PFSK-1 (cell line): ENCODE data around the gene USHBP1.

Experiments
- FOXP2 ChIP-seq: optimal IDR thresholded peaks from 2 replicates; pipeline ENCODE3; 2011; ENCODE audit warnings: borderline replicate concordance, control low read depth, inconsistent platforms; ENCODE audit not compliant: insufficient read depth; ENCODE audit errors: extremely low read length, extremely low read depth
- POLR2AphosphoS5 ChIP-seq: IDR thresholded peaks from 2 replicates; pipeline ENCODE4 v1.6.1; 2012; ENCODE audit warnings: low read depth, mild to moderate bottlenecking, control low read depth, low read length, moderate library complexity
- REST ChIP-seq, 2 experiments: IDR thresholded peaks; 2 replicates each; pipeline versions ENCODE4 v1.6.1 to v1.8.0; 2011 to 2012; ENCODE audit warnings: low read depth in 2 of 2, low read length in 2 of 2, control low read depth in 1 of 2, inconsistent platforms in 1 of 2, mild to moderate bottlenecking in 1 of 2, moderate library complexity in 1 of 2; ENCODE audit not compliant: insufficient read depth in 1 of 2
- SIN3A ChIP-seq: IDR thresholded peaks from 2 replicates; pipeline ENCODE4 v1.6.1; 2012; ENCODE audit warnings: mild to moderate bottlenecking, low read length, moderate library complexity, borderline replicate concordance; ENCODE audit not compliant: insufficient read depth
- TAF1 ChIP-seq: IDR thresholded peaks from 2 replicates; pipeline ENCODE4 v1.6.1; 2012; ENCODE audit warnings: low read length, control low read depth, borderline replicate concordance; ENCODE audit not compliant: insufficient read depth

Gene USHBP1

GRCh38 chr19:17202249-17202648 lies 62.3 kb downstream of the USHBP1 start:
- TF ChIP-seq REST (IDR thresholded peaks at IDR 0.05; ENCODE audit: insufficient read depth in 1 of 2, low read depth in 2 of 2, low read length in 2 of 2) = no peak
- TF ChIP-seq FOXP2 = no peak
- TF ChIP-seq TAF1 = no peak
- no peak for TF ChIP-seq SIN3A
- no peak for TF ChIP-seq POLR2AphosphoS5

GRCh38 chr19:17200408-17201079 lies 64.0 kb downstream of the USHBP1 start:
- no peak for TF ChIP-seq REST (IDR thresholded peaks at IDR 0.05; ENCODE audit: insufficient read depth in 1 of 2, low read depth in 2 of 2, low read length in 2 of 2)
- no peak for TF ChIP-seq SIN3A
- TF ChIP-seq FOXP2 = no peak
- no peak for TF ChIP-seq POLR2AphosphoS5
- TF ChIP-seq TAF1 = no peak
